GM21526 (cell line): ENCODE results near the gene NEIL3.

Source experiments
- ATAC-seq: cut with Tn5 transposase; IDR thresholded peaks from one replicate; pipeline ENCODE4 v1.9.1; 2021; ENCODE audit warnings: moderate library complexity; ENCODE audit not compliant: unreplicated experiment, low FRiP score

Gene NEIL3

DNA sequence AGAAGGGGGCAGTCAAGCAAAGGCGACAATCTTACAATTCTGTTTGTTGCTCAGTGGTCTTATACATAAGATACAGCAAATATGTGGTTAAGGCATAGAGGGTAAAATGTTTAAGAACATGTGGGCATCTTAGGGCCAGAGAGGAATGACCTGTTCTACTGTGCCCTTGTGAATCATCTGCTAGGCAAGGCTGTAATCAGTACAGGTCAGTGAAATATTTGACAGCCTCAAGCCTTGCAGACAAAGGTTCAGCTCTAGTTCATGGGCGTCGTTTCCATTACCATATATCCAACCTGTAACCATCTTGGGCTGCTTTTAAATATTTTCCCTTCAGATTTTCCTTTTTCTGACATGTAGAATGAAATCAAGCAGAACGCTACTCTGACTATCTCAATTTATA, 95.3 kb downstream of the NEIL3 start:
- no peak for ATAC-seq

DNA sequence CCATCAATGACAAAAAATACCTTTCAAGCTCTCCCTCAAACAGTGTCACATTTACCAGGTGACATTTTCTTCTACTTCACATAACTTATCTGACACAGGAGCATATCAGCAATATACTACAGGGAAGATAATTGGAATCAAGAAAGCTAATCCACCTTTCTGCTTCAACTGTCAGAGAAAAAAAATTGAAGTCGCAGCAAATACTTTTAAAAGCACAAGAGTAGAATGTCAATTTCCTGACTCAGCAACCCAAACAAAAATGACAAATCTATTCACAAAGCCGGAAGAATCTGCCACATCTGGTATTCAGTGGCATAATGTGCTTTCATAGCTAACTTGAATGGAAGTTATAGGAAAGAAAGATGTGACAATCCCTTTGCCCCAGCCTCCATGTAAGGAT, 95.8 kb downstream of the NEIL3 start:
- ATAC-seq: no peak

DNA sequence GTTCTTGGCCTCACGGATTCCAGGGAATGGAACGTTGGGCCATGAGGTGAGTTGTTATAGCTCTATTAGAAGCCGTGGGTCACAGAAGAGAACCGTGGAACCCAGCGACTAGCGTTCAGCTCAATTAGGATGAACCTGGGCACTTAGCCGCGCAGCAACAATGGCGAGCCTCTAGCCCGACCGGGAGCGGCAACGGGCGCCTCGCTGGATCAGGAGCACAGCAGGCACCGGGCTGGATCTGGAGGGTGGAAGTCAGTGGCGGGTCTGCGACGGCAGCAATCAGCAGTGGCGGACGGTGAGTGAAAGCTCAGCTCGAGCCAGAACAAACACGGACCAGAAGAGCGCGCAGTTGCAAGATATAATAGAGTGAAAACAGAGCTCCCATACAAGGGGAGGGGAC, 98.3 kb downstream of the NEIL3 start:
- ATAC-seq: no peak

DNA sequence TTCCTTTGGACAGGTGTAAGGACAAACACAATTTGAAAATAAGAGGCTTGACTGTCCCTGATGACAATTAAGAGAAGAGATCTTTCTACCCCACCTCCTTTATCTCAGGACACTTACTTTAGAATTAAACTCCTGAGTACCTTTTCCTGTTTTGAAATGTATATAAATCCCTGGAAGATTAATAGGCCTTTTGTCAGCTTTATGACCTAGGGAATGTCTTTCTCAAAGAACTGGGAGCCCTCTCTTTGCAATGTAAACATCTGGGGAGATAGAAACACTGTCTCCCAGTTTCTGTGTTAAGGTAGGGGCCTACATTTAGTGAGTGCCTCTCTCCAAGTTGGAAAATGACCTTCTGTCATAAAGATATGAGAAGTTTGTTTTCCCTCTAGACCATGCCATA, 100.9 kb downstream of the NEIL3 start:
- no peak for ATAC-seq

DNA sequence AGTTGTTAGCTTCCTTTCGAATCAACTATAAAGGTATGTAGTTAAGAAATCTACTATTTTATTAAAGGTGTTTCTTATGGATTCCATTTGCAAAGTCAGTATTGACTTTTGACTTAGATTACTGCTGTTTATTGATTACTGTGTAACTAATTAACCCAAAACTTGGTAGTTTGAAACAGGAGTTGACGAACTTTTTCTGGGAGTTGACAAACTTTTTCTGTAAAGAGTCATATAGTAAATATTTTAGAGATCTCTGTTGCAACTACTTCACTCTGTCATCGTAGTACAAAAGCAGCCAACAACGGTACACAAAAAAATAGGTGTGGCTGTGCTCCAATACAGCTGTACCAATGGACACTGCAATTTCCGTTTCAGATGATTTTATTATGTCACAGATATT, 102.3 kb downstream of the NEIL3 start:
- ATAC-seq: no peak
